GM12872 (cell line): ENCODE data around the gene TNIP1.

Source experiments
- TF ChIP-seq, protein P1 (sequence below): IDR thresholded peaks from 3 replicates; pipeline ENCODE4 v1.5.1; 2011; ENCODE audit warnings: low read depth, mild to moderate bottlenecking, low read length, moderate library complexity; ENCODE audit not compliant: insufficient read depth

Gene TNIP1

DNA sequence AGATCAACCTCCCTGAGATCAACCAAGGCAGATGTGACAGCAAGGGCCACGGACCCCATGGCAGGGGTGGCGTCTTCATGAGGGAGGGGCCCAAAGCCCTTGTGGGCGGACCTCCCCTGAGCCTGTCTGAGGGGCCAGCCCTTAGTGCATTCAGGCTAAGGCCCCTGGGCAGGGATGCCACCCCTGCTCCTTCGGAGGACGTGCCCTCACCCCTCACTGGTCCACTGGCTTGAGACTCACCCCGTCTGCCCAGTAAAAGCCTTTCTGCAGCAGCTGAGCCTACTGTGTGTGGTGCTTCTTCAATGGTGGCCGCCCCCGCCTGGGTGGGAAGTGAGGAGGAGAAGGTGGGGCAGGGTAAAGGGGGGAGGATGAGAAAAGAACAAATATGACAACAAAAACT, 52.1 kb downstream of the TNIP1 start:
- TF ChIP-seq, protein P1, sequence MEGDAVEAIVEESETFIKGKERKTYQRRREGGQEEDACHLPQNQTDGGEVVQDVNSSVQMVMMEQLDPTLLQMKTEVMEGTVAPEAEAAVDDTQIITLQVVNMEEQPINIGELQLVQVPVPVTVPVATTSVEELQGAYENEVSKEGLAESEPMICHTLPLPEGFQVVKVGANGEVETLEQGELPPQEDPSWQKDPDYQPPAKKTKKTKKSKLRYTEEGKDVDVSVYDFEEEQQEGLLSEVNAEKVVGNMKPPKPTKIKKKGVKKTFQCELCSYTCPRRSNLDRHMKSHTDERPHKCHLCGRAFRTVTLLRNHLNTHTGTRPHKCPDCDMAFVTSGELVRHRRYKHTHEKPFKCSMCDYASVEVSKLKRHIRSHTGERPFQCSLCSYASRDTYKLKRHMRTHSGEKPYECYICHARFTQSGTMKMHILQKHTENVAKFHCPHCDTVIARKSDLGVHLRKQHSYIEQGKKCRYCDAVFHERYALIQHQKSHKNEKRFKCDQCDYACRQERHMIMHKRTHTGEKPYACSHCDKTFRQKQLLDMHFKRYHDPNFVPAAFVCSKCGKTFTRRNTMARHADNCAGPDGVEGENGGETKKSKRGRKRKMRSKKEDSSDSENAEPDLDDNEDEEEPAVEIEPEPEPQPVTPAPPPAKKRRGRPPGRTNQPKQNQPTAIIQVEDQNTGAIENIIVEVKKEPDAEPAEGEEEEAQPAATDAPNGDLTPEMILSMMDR: no peak

DNA sequence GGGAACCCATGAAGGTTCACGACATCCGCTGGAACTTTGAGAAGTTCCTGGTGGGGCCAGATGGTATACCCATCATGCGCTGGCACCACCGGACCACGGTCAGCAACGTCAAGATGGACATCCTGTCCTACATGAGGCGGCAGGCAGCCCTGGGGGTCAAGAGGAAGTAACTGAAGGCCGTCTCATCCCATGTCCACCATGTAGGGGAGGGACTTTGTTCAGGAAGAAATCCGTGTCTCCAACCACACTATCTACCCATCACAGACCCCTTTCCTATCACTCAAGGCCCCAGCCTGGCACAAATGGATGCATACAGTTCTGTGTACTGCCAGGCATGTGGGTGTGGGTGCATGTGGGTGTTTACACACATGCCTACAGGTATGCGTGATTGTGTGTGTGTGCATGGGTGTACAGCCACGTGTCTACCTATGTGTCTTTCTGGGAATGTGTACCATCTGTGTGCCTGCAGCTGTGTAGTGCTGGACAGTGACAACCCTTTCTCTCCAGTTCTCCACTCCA, 52.8 kb downstream of the TNIP1 start:
- TF ChIP-seq, protein P1: no peak

DNA sequence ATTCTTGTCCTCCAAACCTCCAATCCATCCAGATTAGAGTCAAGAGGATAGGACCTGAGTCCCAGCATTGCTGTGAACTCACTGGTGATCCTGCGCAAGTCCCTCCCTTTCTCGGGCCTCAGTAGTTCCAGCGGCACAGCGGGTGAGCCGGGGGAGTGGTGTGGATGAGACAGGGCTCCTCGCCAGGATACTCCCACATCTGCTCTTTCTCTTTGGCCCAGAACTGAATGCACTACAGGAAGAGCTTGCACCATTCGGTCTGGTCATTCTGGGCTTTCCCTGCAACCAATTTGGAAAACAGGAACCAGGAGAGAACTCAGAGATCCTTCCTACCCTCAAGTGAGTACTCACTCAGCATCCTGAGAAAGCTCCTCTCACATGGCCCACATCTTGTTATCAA, 54.2 kb downstream of the TNIP1 start:
- TF ChIP-seq, protein P1: no peak

DNA sequence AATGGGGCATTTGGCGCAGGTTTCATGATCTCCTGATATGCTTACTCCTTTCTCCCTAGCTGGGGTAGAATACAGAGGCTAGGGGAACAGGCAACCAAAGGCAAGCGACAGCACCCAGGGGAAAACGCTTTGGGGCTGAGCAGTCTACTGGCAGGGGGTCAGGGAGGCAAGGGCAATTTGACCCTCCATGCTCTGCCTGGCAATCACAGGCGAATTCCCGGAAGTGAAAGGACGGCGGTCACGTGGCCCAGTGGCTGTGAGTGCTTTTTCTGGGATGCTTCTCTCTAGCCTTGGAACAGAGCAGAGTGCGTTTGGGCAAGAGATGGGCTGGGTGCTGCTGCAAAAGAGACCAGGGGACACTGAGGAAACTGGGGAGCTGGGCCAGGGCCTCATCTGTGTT, 54.7 kb downstream of the TNIP1 start:
- TF ChIP-seq, protein P1: no peak

DNA sequence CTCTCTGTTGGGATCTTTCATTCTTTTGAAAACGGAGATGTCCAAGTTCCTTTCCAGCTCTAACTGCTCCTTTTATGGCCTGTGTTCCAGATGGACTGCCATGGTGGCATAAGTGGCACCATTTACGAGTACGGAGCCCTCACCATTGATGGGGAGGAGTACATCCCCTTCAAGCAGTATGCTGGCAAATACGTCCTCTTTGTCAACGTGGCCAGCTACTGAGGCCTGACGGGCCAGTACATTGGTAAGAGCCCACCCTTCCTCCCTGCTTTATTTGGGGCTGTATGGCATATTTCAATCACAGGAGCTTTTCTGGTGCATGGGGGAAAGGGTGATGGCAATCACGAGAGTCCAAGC, 55.6 kb downstream of the TNIP1 start:
- TF ChIP-seq, protein P1: no peak

DNA sequence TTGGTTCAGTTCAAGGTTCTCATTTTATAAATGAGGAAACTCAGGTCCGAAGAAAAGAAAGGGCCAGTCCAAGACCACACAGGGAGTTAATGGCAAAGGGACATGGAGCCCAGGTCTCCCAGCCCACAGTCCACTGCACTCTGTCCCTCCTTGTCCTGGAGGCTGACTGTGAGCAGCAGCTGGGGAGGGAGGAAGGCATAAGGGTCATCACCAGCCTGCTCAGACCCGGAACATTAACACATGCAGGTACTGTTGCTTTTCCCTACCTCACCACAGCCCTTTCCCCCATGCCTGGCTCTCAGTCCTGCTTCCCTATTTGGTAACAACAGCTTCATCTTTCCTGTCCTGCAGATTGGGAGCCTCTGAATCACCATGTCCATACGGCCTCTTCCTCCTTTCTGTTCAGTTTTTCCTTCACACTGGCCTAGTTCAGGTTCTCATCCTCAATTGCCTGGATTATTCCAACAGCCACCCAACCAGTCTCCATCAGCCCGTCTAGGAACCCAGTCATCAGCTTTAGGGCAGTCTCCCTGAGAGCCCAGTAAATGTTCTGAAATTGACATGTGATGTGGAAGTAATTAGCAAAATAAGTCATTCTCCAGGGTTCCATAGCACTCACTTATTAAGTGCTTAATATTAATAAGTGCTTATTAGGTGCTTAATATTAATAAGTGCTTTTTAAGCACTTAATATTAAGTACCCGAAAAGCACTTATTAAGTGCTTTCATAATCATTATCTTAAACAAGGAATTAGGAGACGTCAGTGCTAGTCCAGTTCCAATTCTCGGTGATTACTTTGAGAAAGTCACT, 56.2 kb downstream of the TNIP1 start:
- TF ChIP-seq, protein P1: no peak

DNA sequence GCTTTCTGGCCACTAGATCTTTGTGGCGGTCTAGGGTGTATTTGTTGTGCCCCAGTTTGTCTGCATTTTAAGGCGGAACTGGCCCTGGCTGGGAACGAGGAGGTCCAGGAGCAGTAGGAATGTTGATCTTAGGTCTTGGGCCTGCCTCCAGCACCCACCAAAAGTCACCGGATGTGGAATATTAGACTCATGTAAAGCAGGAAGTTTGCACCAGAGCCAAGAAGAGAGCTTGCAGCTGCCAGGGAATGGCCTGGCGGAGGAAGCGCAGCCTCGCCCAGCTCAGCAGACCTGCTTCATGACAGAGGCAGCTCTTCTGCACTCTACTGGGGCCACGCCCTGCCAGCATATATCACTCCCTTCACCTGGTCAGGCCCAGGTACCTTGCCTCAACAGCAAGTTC, 57.2 kb downstream of the TNIP1 start:
- TF ChIP-seq, protein P1: no peak
